Dermis microvascular lymphatic vessel endothelial cell (primary cell): Measurements from ENCODE around the gene ACTR1B. TPM values are rescaled to one million over a fixed set of nuclear protein-coding genes. Genes with fewer than 3 reads are reported as not detected.
"Not testable (repeated sequence)": the region's sequence is repeated elsewhere in the genome, so short reads cannot be mapped to it uniquely, and the experiment has no call there.

Source experiments
- DNase-seq, 2 donors: peaks; one replicate each; pipeline versions ENCODE4 v3.0.0 to v3.0.0-alpha.2; 2010; ENCODE audit warnings: low read depth in 2 of 2
- total RNA-seq: library from RNA; depleted of rRNA; stranded (reverse); fragments of >200 nt; gene quantifications from 2 replicates; pipeline ENCODE4 v1.2.1, GENCODE V29; 2014

ACTR1B gene
- total RNA-seq, 1 donor from 2014 or later = 62.0 TPM

GRCh38 chr2:97688062-97688827 lies 24.4 kb upstream of the ACTR1B start:
- no peak for DNase-seq

GRCh38 chr2:97687235-97687634 lies 23.4 kb upstream of the ACTR1B start:
- not testable (repeated sequence) for DNase-seq

GRCh38 chr2:97678298-97678697 lies 14.5 kb upstream of the ACTR1B start:
- DNase-seq = no peak

- DNase-seq = peak; percentile 16 to 57
Observed at GRCh38 chr2:97677480-97677879, 13.6 kb upstream of the ACTR1B start.

- DNase-seq = no peak
Observed at GRCh38 chr2:97676620-97677019, 12.8 kb upstream of the ACTR1B start.

GRCh38 chr2:97675430-97676113 lies 11.7 kb upstream of the ACTR1B start:
- no peak for DNase-seq

GRCh38 chr2:97673915-97674283 lies 10.1 kb upstream of the ACTR1B start:
- no peak for DNase-seq

- no peak for DNase-seq
Observed at GRCh38 chr2:97673182-97673914, 9.5 kb upstream of the ACTR1B start.

GRCh38 chr2:97672606-97673140 lies 8.8 kb upstream of the ACTR1B start:
- DNase-seq = not testable (repeated sequence)

GRCh38 chr2:97671526-97671925 lies 7.7 kb upstream of the ACTR1B start:
- DNase-seq = no peak

GRCh38 chr2:97670471-97670870 lies 6.6 kb upstream of the ACTR1B start:
- DNase-seq = no peak

- DNase-seq = no peak
Observed at GRCh38 chr2:97669448-97669847, 5.6 kb upstream of the ACTR1B start, which contains the start of gene C2orf92. C2orf92 (plus strand) TSS chr2:97669713; CDS start chr2:97669789, 76 bp downstream.

GRCh38 chr2:97664636-97664970 lies 759 bp upstream of the ACTR1B start:
- no peak for DNase-seq

GRCh38 chr2:97663626-97663961 lies 250 bp downstream of the ACTR1B start:
- DNase-seq = no peak

- peak; percentile 17 to 76 for DNase-seq
Observed at GRCh38 chr2:97662895-97663625, 784 bp downstream of the ACTR1B start.

- peak in 1 of 2 donors; percentile 17 for DNase-seq
Observed at GRCh38 chr2:97662386-97662894, 1.4 kb downstream of the ACTR1B start.

GRCh38 chr2:97661927-97662326 lies 1.9 kb downstream of the ACTR1B start:
- no peak for DNase-seq

- DNase-seq = peak in 1 of 2 donors; percentile 31
Observed at GRCh38 chr2:97660775-97661389, 3.0 kb downstream of the ACTR1B start.

- DNase-seq = no peak
Observed at GRCh38 chr2:97660044-97660774, 3.6 kb downstream of the ACTR1B start.
